Measurements from ENCODE around the gene VSIG10L. TPM values are rescaled to one million over a fixed set of nuclear protein-coding genes. Genes with fewer than 3 reads are reported as not detected.

The VSIG10L gene
- total and polyA plus RNA-seq, 2 donors from 2014 or later, result 1.8 to 2.2 TPM

GRCh38 chr19:51327066-51328001, 14.6 kb downstream of the VSIG10L start:
- Histone ChIP-seq H3K9me3 (ENCODE audit: control insufficient read depth in 2 of 3, insufficient read depth in 1 of 3, low read length in 3 of 3) (no peaks in the 10 kb centered on the region), H3K9ac (ENCODE audit: low read length in 3 of 3) (no peak overlapping the region), H3K4me1 (ENCODE audit: control insufficient read depth in 2 of 3, insufficient read depth in 2 of 3, low read depth in 1 of 3, low read length in 3 of 3) (no peaks in the 10 kb centered on the region), H3K36me3 (ENCODE audit: control insufficient read depth in 2 of 3, insufficient read depth in 3 of 3, low read length in 3 of 3) (no peaks in the 10 kb centered on the region), H3K4me3 (ENCODE audit: low read length in 3 of 3) (no peak overlapping the region), H3K27me3 (ENCODE audit: control insufficient read depth, insufficient read depth, low read length) (peaks cover 2% of the 10 kb centered on the region), H3K27ac (ENCODE audit: low read depth in 2 of 2, low read length in 2 of 2) (no peak overlapping the region)
- TF ChIP-seq CTCF (IDR thresholded peaks at IDR 0.05; ENCODE audit: borderline replicate concordance, extremely low read depth, insufficient read depth), result no peak
- FAIRE-seq (no peak), DNase-seq (peak in 4 of 5 donors; percentile 72 to 88 (median 84))
- intact Hi-C loops (cut with DNase I), result no loop called here

DNA sequence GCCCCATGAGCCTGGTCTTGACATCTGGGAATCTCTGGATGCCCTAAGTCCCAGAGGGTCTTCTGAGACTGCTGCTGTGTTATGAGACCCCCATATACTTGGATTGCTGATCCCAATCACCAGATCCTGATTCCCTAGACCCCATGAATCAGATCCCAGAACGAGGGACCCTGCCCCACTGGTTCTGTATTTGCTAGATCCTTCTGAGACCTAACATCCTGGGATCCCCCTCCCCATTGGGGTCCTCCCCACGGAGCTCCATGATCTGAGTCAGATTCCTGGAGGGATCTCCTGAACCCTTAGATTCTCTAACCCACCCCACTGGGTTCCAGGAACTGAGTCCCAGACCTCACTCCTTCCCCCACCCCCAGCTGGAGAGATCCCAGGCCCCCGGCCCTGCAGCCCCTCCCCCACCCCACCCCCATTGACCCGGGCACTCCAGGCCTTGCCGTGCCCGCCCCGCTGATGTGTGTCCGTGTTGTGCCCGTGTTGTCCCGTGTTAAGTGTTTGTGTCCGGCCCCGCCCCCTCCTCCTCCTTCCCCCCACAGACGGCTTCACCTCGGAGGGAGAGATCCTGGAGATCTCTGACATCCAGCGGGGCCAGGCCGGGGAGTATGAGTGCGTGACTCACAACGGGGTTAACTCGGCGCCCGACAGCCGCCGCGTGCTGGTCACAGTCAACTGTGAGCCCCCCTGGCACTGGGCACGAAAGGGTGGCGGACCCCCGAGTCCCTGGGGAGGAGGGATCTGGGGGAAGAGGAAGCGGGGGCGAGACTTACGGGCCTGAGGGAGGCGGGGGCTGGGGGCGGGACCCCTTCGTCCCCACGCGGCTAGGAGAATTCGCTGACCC, 15.5 kb downstream of the VSIG10L start:
- DNase-seq, result peak in 1 of 5 donors; percentile 55
- no peak overlapping the region for H3K27ac ChIP-seq (ENCODE audit: low read depth in 2 of 2, low read length in 2 of 2)
- TF ChIP-seq CTCF (IDR thresholded peaks at IDR 0.05; ENCODE audit: borderline replicate concordance, extremely low read depth, insufficient read depth), result no peak
- H3K9me3 ChIP-seq (ENCODE audit: control insufficient read depth in 2 of 3, insufficient read depth in 1 of 3, low read length in 3 of 3), result no peaks in the 10 kb centered on the region
- H3K36me3 ChIP-seq (ENCODE audit: control insufficient read depth in 2 of 3, insufficient read depth in 3 of 3, low read length in 3 of 3), result no peaks in the 10 kb centered on the region
- no peak for FAIRE-seq
- H3K4me3 ChIP-seq (ENCODE audit: low read length in 3 of 3), result no peak overlapping the region
- H3K4me1 ChIP-seq (ENCODE audit: control insufficient read depth in 2 of 3, insufficient read depth in 2 of 3, low read depth in 1 of 3, low read length in 3 of 3), result no peaks in the 10 kb centered on the region
- H3K9ac ChIP-seq (ENCODE audit: low read length in 3 of 3), result no peak overlapping the region
- intact Hi-C loops (cut with DNase I), result no loop called here
- H3K27me3 ChIP-seq (ENCODE audit: control insufficient read depth, insufficient read depth, low read length), result peaks cover 2% of the 10 kb centered on the region

DNA sequence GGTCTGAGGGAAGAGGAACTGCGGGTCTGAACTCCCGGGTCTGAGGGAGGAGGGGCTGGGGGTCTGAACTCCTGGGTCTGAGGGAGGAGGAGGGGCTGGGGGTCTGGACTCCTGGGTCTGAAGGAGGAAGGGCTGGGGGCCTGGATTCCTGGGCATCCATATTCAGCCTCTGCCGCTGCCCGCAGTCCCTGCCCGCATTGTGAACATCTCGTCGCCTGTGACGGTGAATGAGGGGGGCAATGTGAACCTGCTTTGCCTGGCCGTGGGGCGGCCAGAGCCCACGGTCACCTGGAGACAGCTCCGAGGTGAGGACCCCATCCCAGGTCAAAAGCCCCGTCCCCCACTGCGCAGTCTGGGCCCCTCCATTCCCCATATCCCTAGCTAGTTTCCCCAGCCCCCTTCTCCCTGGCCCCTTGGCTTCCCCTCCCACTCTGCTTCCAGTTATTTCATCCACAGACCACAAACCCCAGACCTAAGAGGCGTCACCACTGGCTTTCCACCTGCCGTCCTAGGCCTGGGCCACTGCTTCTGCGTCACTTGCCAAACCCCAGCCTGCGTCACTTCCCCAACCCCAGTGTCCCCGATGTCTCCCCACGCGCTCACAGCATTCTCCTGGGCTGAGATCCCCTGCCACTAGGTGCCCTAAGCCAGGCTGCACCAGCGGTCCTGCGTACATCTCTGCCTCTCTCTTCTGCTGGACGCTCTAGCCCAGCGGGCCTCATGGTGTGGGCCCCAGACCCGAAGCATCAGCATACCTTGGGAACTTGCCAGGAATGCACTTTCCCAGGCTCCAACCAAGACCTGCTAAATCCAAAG, 16.6 kb downstream of the VSIG10L start:
- no peak for TF ChIP-seq CTCF (IDR thresholded peaks at IDR 0.05; ENCODE audit: borderline replicate concordance, extremely low read depth, insufficient read depth)
- H3K9me3 ChIP-seq (ENCODE audit: control insufficient read depth in 2 of 3, insufficient read depth in 1 of 3, low read length in 3 of 3), result no peaks in the 10 kb centered on the region
- H3K9ac ChIP-seq (ENCODE audit: low read length in 3 of 3), result no peak overlapping the region
- no peaks in the 10 kb centered on the region for H3K36me3 ChIP-seq (ENCODE audit: control insufficient read depth in 2 of 3, insufficient read depth in 3 of 3, low read length in 3 of 3)
- H3K27ac ChIP-seq (ENCODE audit: low read depth in 2 of 2, low read length in 2 of 2), result no peak overlapping the region
- peaks cover 2% of the 10 kb centered on the region for H3K27me3 ChIP-seq (ENCODE audit: control insufficient read depth, insufficient read depth, low read length)
- H3K4me1 ChIP-seq (ENCODE audit: control insufficient read depth in 2 of 3, insufficient read depth in 2 of 3, low read depth in 1 of 3, low read length in 3 of 3), result peaks cover 0 to 4% (median 2%) of the 10 kb centered on the region in 3 donors
- no peak overlapping the region for H3K4me3 ChIP-seq (ENCODE audit: low read length in 3 of 3)
- intact Hi-C loops (cut with DNase I), result no loop called here
- DNase-seq, result no peak
- FAIRE-seq, result no peak
